Mesenchymal stem cell (in vitro differentiated cells and primary cell): ENCODE measurements around the gene EMP2.
"Not testable (repeated sequence)": the region's sequence is repeated elsewhere in the genome, so short reads cannot be mapped to it uniquely, and the experiment has no call there.

Experiments used
- DNase-seq: peaks from one replicate; pipeline ENCODE4 v3.0.0-alpha.2; 2013
- H2AFZ ChIP-seq: one replicate; pipeline ENCODE4 v1.6.1; 2013; ENCODE audit warnings: low read depth, mild to moderate bottlenecking, control low read depth, inconsistent platforms, low read length, moderate library complexity
- H2AK5ac ChIP-seq: 2 replicates; pipeline ENCODE4 v1.6.1; 2013; ENCODE audit warnings: low read length, moderate library complexity, mild to moderate bottlenecking, inconsistent platforms; ENCODE audit not compliant: severe bottlenecking
- H2BK120ac ChIP-seq: one replicate; pipeline ENCODE4 v1.6.1; 2013; ENCODE audit warnings: low read depth, mild to moderate bottlenecking, inconsistent platforms, low read length, moderate library complexity
- H2BK12ac ChIP-seq, 2 experiments: one replicate each; pipeline ENCODE4 v1.6.1; 2013; ENCODE audit warnings: inconsistent platforms in 2 of 2, low read length in 2 of 2, mild to moderate bottlenecking in 2 of 2, moderate library complexity in 2 of 2, control low read depth in 1 of 2
- H2BK15ac ChIP-seq: one replicate; pipeline ENCODE4 v1.6.1; 2013; ENCODE audit warnings: mild to moderate bottlenecking, low read depth, inconsistent platforms; ENCODE audit not compliant: poor library complexity, severe bottlenecking
- H2BK5ac ChIP-seq: 2 replicates; pipeline ENCODE4 v1.6.1; 2013; ENCODE audit warnings: low read depth, mild to moderate bottlenecking, low read length, control low read depth, inconsistent platforms; ENCODE audit not compliant: poor library complexity, severe bottlenecking
- H3K14ac ChIP-seq, 2 experiments: one replicate each; pipeline ENCODE4 v1.6.1; 2013; ENCODE audit warnings: inconsistent platforms in 2 of 2, low read length in 2 of 2, control low read depth in 1 of 2, mild to moderate bottlenecking in 1 of 2, moderate library complexity in 1 of 2
- H3K18ac ChIP-seq, 2 experiments: one replicate each; pipeline ENCODE4 v1.6.1; 2013; ENCODE audit warnings: inconsistent platforms in 2 of 2, low read length in 2 of 2, control low read depth in 1 of 2, low read depth in 1 of 2, mild to moderate bottlenecking in 1 of 2
- H3K23ac ChIP-seq, 2 experiments: one replicate each; pipeline ENCODE4 v1.6.1; 2013; ENCODE audit warnings: inconsistent platforms in 2 of 2, low read length in 2 of 2, mild to moderate bottlenecking in 2 of 2, moderate library complexity in 2 of 2, control low read depth in 1 of 2
- H3K27ac ChIP-seq: 2 replicates; pipeline ENCODE4 v1.5.1; 2013; ENCODE audit warnings: mild to moderate bottlenecking, moderate library complexity, low read length, control low read depth, inconsistent platforms; ENCODE audit not compliant: poor library complexity, severe bottlenecking
- H3K27me3 ChIP-seq, 2 experiments: 2 replicates each; pipeline versions ENCODE4 v1.6.1 to v1.7.0; 2013; ENCODE audit warnings: low read length in 2 of 2, mild to moderate bottlenecking in 2 of 2, moderate library complexity in 2 of 2, control low read depth in 1 of 2, inconsistent platforms in 1 of 2; ENCODE audit not compliant: control insufficient read depth in 1 of 2, insufficient read depth in 1 of 2
- H3K36me3 ChIP-seq, 2 experiments: 2 replicates each; pipeline versions ENCODE4 v1.6.1 to v1.7.0; 2013; ENCODE audit warnings: low read length in 2 of 2, control low read depth in 1 of 2, inconsistent platforms in 1 of 2, low read depth in 1 of 2, mild to moderate bottlenecking in 1 of 2; ENCODE audit not compliant: insufficient read depth in 2 of 2, control insufficient read depth in 1 of 2
- H3K4ac ChIP-seq, 2 experiments: one replicate each; pipeline ENCODE4 v1.6.1; 2013; ENCODE audit warnings: inconsistent platforms in 2 of 2, low read length in 2 of 2, mild to moderate bottlenecking in 2 of 2, moderate library complexity in 2 of 2, control low read depth in 1 of 2, low read depth in 1 of 2
- H3K4me1 ChIP-seq: 2 replicates; pipeline ENCODE4 v1.6.1; 2013; ENCODE audit warnings: low read depth, low read length, control low read depth; ENCODE audit not compliant: control insufficient read depth, insufficient read depth
- H3K4me2 ChIP-seq: 2 replicates; pipeline ENCODE4 v1.6.1; 2013; ENCODE audit warnings: low read length, mild to moderate bottlenecking, inconsistent platforms; ENCODE audit not compliant: poor library complexity, severe bottlenecking
- H3K4me3 ChIP-seq, 2 experiments: 2 replicates each; pipeline versions ENCODE4 v1.5.1 to v1.7.0; 2013; ENCODE audit warnings: low read length in 2 of 2, mild to moderate bottlenecking in 2 of 2, control low read depth in 1 of 2, low read depth in 1 of 2; ENCODE audit not compliant: insufficient read depth in 1 of 2
- H3K79me1 ChIP-seq: replicated peaks from 2 replicates; pipeline ENCODE4 v1.6.1; 2013; ENCODE audit warnings: mild to moderate bottlenecking, control low read depth, low read length, inconsistent platforms; ENCODE audit not compliant: poor library complexity, severe bottlenecking
- H3K9ac ChIP-seq: 2 replicates; pipeline ENCODE4 v1.7.0; 2013; ENCODE audit warnings: mild to moderate bottlenecking, low read length, moderate library complexity
- H3K9me3 ChIP-seq: 2 replicates; pipeline ENCODE4 v1.7.0; 2013; ENCODE audit warnings: mild to moderate bottlenecking, low read length; ENCODE audit not compliant: control insufficient read depth
- H4K8ac ChIP-seq: one replicate; pipeline ENCODE4 v1.6.1; 2013; ENCODE audit warnings: inconsistent platforms, mild to moderate bottlenecking, low read length, moderate library complexity
- H4K91ac ChIP-seq: one replicate; pipeline ENCODE4 v1.6.1; 2013; ENCODE audit warnings: mild to moderate bottlenecking, low read length, inconsistent platforms
- WGBS: methylation state at CpG from one replicate; pipeline ENCODE4 v1.1.7; 2013; ENCODE audit warnings: mixed read lengths; 5-methylcytosine and 5-hydroxymethylcytosine counted together

Gene EMP2

DNA sequence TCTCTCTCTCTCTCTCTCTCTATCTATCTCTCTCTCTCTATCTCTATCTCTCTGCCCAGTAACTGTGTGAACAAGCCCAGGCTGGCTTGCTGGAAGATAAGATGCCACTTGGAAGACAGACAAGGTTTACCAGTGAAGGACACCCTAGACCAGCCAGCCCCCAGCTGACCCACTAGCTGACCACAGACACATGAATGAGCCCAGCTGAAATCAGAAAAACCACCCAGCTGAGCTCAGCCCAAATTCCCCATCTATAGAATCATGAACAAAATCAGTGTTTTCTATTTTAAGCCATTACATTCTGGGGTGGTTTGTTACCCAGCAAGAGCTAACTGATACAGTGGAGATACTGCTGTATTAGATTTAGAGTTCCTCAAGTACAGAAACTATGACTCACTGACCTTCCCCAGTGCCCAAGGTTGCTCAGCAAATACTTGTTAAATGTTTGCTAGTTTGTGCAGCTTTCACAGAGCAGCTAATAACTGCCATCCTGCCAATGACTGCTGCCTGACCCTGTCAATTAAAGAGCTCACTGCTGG lies 18.0 kb downstream of the EMP2 start:
- Histone ChIP-seq H3K36me3 (no peaks in the 10 kb centered on the region), H3K27ac (no peak overlapping the region), H3K23ac (no peak overlapping the region), H3K27me3 (no peaks in the 10 kb centered on the region), H2BK5ac (no peak overlapping the region), H3K9ac (no peak overlapping the region), H3K18ac (no peak overlapping the region), H3K4ac (no peak overlapping the region), H2BK15ac (no peak overlapping the region), H2BK12ac (no peak overlapping the region), H3K14ac (no peak overlapping the region), H3K9me3 (no peaks in the 10 kb centered on the region), H3K4me1 (no peaks in the 10 kb centered on the region), H3K79me1 (peaks cover 2% of the 10 kb centered on the region), H2BK120ac (no peak overlapping the region), H2AK5ac (no peak overlapping the region), H3K4me2 (no peak overlapping the region), H3K4me3 (no peak overlapping the region), H4K91ac (no peak overlapping the region), H4K8ac (no peak overlapping the region), H2AFZ (no peak overlapping the region)
- no peak for DNase-seq

DNA sequence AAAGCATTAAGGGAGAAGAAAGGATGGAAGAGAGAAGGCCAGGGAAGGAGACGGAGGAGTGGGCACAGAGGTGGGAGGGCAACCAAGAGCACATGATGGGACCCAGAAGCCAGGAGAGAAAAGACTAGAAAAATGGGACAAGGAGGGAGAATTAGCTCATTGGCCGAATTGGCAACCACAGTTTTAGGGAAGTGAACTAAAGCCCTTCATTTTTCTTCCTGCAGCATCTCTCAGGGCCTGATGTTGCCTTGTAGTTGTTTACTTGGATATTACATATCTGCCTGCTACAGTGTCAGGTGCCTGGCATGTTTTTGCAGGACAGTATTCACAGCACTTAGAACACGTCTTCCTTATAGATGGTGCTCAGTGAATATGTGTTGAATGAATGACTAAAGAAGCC lies 19.0 kb downstream of the EMP2 start:
- Histone ChIP-seq H2BK12ac (no peak overlapping the region), H3K23ac (no peak overlapping the region), H2BK15ac (no peak overlapping the region), H3K79me1 (peaks cover 2% of the 10 kb centered on the region), H3K4me1 (no peaks in the 10 kb centered on the region), H3K4ac (no peak overlapping the region), H3K4me3 (no peak overlapping the region), H3K27me3 (no peaks in the 10 kb centered on the region), H2BK120ac (no peak overlapping the region), H3K36me3 (no peaks in the 10 kb centered on the region), H2BK5ac (no peak overlapping the region), H3K9me3 (peaks cover under 1% of the 10 kb centered on the region), H2AFZ (no peak overlapping the region), H4K8ac (no peak overlapping the region), H3K18ac (no peak overlapping the region), H3K4me2 (no peak overlapping the region), H3K27ac (no peak overlapping the region), H3K9ac (no peak overlapping the region), H4K91ac (no peak overlapping the region), H2AK5ac (no peak overlapping the region), H3K14ac (no peak overlapping the region)
- no peak for DNase-seq
- 91% methylated on average over 3 of the region's 3 CpGs for WGBS

DNA sequence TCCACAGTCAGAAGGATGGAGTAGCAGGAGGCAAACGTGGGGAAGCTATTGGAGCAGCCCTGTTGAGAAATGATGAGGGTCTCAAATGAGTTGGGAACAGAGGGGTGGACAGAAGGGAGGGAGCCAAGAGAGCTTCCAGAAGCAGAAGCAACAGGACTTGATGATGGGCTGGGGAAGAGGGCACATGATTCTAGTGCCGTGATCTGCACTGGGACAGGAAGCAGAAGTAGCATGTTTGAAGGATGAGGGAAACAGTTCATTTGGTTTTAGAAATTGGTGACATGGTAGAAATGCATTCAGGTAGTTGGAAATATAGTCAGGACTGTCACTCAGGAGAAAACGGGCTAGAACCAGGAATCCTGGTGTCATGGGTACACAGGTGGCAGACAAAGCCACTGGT lies 19.4 kb downstream of the EMP2 start:
- 88% methylated on average over 3 of the region's 3 CpGs for WGBS
- no peak overlapping the region for H3K9ac ChIP-seq
- no peaks in the 10 kb centered on the region for H3K36me3 ChIP-seq
- H4K91ac ChIP-seq, result no peak overlapping the region
- no peak overlapping the region for H2AK5ac ChIP-seq
- no peak overlapping the region for H3K18ac ChIP-seq
- H3K14ac ChIP-seq, result no peak overlapping the region
- peaks cover 5% of the 10 kb centered on the region for H3K9me3 ChIP-seq
- H3K23ac ChIP-seq, result no peak overlapping the region
- H2BK12ac ChIP-seq, result no peak overlapping the region
- no peak for DNase-seq
- peaks cover 2% of the 10 kb centered on the region for H3K79me1 ChIP-seq
- no peaks in the 10 kb centered on the region for H3K4me1 ChIP-seq
- H4K8ac ChIP-seq, result no peak overlapping the region
- no peak overlapping the region for H3K4ac ChIP-seq
- H2AFZ ChIP-seq, result no peak overlapping the region
- H3K4me3 ChIP-seq, result no peak overlapping the region
- no peaks in the 10 kb centered on the region for H3K27me3 ChIP-seq
- H3K27ac ChIP-seq, result no peak overlapping the region
- H2BK5ac ChIP-seq, result no peak overlapping the region
- no peak overlapping the region for H2BK15ac ChIP-seq
- no peak overlapping the region for H3K4me2 ChIP-seq
- H2BK120ac ChIP-seq, result no peak overlapping the region

DNA sequence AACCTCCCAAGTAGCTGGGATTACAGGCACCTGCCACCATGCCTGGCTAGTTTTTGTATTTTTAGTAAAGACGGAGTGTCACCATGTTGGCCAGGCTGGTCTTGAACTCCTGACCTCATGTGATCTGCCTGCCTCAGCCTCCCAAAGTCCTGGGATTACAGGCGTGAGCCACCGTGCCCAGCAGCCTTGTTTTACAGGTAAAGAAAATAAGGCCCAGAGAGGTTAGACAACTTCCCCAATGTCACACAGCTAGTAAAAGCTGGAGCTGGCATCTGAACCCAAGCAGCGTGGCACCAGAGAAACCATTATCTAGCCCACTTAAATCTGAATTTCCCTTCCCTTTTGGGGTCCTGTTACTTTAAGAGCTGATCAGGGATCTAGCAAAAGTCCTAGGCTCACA lies 20.6 kb downstream of the EMP2 start:
- H4K91ac ChIP-seq, H3K79me1 ChIP-seq: not testable (repeated sequence)
- 99% methylated on average over 4 of the region's 4 CpGs for WGBS

More for the DNA sequence above, 20.6 kb downstream of the EMP2 start:
- H3K36me3 ChIP-seq, DNase-seq, H3K4me3 ChIP-seq, H3K4ac ChIP-seq, H3K27ac ChIP-seq, H3K4me2 ChIP-seq, H2BK5ac ChIP-seq, H2AFZ ChIP-seq, H3K4me1 ChIP-seq, H3K23ac ChIP-seq, H3K27me3 ChIP-seq, H3K9me3 ChIP-seq, H2BK12ac ChIP-seq, H2BK120ac ChIP-seq, H3K18ac ChIP-seq, H4K8ac ChIP-seq, H2BK15ac ChIP-seq, H3K14ac ChIP-seq, H2AK5ac ChIP-seq: not testable (repeated sequence)
- peak overlapping the region; percentile 66 for H3K9ac ChIP-seq
